GM21737 (cell line): Measurements from ENCODE around the gene FREM1.
A peak's percentile ranks its signal among the peaks of the same experiment; 100 is the strongest.

Experiments
- ATAC-seq: cut with Tn5 transposase; IDR thresholded peaks from one replicate; pipeline ENCODE4 v1.9.1; 2021; ENCODE audit warnings: mild to moderate bottlenecking, moderate library complexity; ENCODE audit not compliant: unreplicated experiment

FREM1 gene

GRCh38 chr9:14770592-14770991, 139.6 kb downstream of the FREM1 start:
- ATAC-seq = no peak

GRCh38 chr9:14769230-14769571, 141.0 kb downstream of the FREM1 start:
- ATAC-seq = no peak

GRCh38 chr9:14768405-14769229, 141.6 kb downstream of the FREM1 start:
- no peak for ATAC-seq

- no peak for ATAC-seq
Observed at GRCh38 chr9:14766299-14766698, 143.9 kb downstream of the FREM1 start.

- ATAC-seq = no peak
Observed at GRCh38 chr9:14761584-14761983, 148.6 kb downstream of the FREM1 start.

- ATAC-seq = no peak
Observed at GRCh38 chr9:14760060-14760459, 150.2 kb downstream of the FREM1 start.

- no peak for ATAC-seq
Observed at GRCh38 chr9:14756291-14756690, 153.9 kb downstream of the FREM1 start.

GRCh38 chr9:14752871-14753270, 157.4 kb downstream of the FREM1 start:
- ATAC-seq = no peak

- no peak for ATAC-seq
Observed at GRCh38 chr9:14752271-14752670, 158.0 kb downstream of the FREM1 start.

GRCh38 chr9:14750821-14751220, 159.4 kb downstream of the FREM1 start:
- no peak for ATAC-seq

- ATAC-seq = no peak
Observed at GRCh38 chr9:14749741-14750211, 160.5 kb downstream of the FREM1 start.

GRCh38 chr9:14748373-14748772, 161.9 kb downstream of the FREM1 start:
- no peak for ATAC-seq

GRCh38 chr9:14747111-14747510, 163.1 kb downstream of the FREM1 start:
- no peak for ATAC-seq

GRCh38 chr9:14746626-14747025, 163.6 kb downstream of the FREM1 start:
- no peak for ATAC-seq

- no peak for ATAC-seq
Observed at GRCh38 chr9:14744768-14745167, 165.5 kb downstream of the FREM1 start.

- peak; percentile 92 for ATAC-seq
Observed at GRCh38 chr9:14741369-14741768, 168.9 kb downstream of the FREM1 start.

GRCh38 chr9:14733133-14733532, 177.1 kb downstream of the FREM1 start:
- no peak for ATAC-seq

- ATAC-seq = no peak
Observed at GRCh38 chr9:14731294-14731981, 178.8 kb downstream of the FREM1 start.

- ATAC-seq = no peak
Observed at GRCh38 chr9:14730461-14730898, 179.7 kb downstream of the FREM1 start.

- ATAC-seq = no peak
Observed at GRCh38 chr9:14723301-14723700, 186.9 kb downstream of the FREM1 start.

GRCh38 chr9:14722391-14723035, 187.7 kb downstream of the FREM1 start, which contains the start of gene CER1:
TSS of gene CER1 (minus strand) at chr9:14722733. CDS start at chr9:14722672, 61 bp downstream.
- ATAC-seq = no peak
